IMR-90 (cell line): Measurements from ENCODE around the gene TRDMT1. TPM values are rescaled to one million over a fixed set of nuclear protein-coding genes. Genes with fewer than 3 reads are reported as not detected.

Experiments
- ATAC-seq: fragments of 200-7000 bp; cut with Tn5 transposase; 2 replicates; pipeline ENCODE4 v1.9.1; 2020; ENCODE audit warnings: low read depth, mild to moderate bottlenecking, moderate library complexity
- BruUV-seq: library from RNA; stranded (reverse); fragments of 400-500 nt; replicated peaks from 2 replicates; lab custom pipeline; 2021; lab: Mats Ljungman, UMichigan
- CTCF ChIA-PET: fragments of 300-600 bp; formaldehyde crosslinking; extraction: SDS; loops from one replicate; lab custom pipeline; 2021; ENCODE audit warnings: antibody characterized with exemption; lab: Yijun Ruan, JAX
- POLR2A ChIA-PET: fragments of 300-600 bp; sonication (Branson Sonifier 250); formaldehyde crosslinking; loops from one replicate; lab custom pipeline; 2022; ENCODE audit warnings: antibody characterized with exemption; ENCODE audit not compliant: unreplicated experiment; lab: Charles Lee
- DNase-seq: peaks from one replicate; pipeline ENCODE4 v3.0.0; 2013
- H2AFZ ChIP-seq: replicated peaks from 2 replicates; pipeline ENCODE3; 2013; ENCODE audit warnings: low read length, mild to moderate bottlenecking; ENCODE audit not compliant: poor library complexity
- H2AK5ac ChIP-seq: 2 replicates; pipeline ENCODE4 v1.6.1; 2013; ENCODE audit warnings: low read depth, low read length, inconsistent platforms
- H2AK9ac ChIP-seq: replicated peaks from 2 replicates; pipeline ENCODE3; 2013; ENCODE audit warnings: mild to moderate bottlenecking, low read depth, low read length, moderate library complexity; ENCODE audit not compliant: poor library complexity
- H2BK120ac ChIP-seq: 2 replicates; pipeline ENCODE4 v1.6.1; 2013; ENCODE audit warnings: low read depth, low read length, inconsistent platforms
- H2BK15ac ChIP-seq: 3 replicates; pipeline ENCODE4 v1.6.1; 2013; ENCODE audit warnings: low read depth, low read length, inconsistent platforms
- H2BK20ac ChIP-seq: 2 replicates; pipeline ENCODE4 v1.6.1; 2013; ENCODE audit warnings: low read depth, mild to moderate bottlenecking, inconsistent platforms, low read length, moderate library complexity
- H2BK5ac ChIP-seq: 2 replicates; pipeline ENCODE4 v1.6.1; 2013; ENCODE audit warnings: mild to moderate bottlenecking, low read depth, low read length, inconsistent platforms; ENCODE audit not compliant: poor library complexity, severe bottlenecking
- H3K14ac ChIP-seq: replicated peaks from 2 replicates; pipeline ENCODE4 v1.6.1; 2013; ENCODE audit warnings: low read depth, low read length, inconsistent platforms
- H3K18ac ChIP-seq: 2 replicates; pipeline ENCODE4 v1.6.1; 2013; ENCODE audit warnings: low read depth, low read length, control low read depth
- H3K23ac ChIP-seq: 2 replicates; pipeline ENCODE4 v1.6.1; 2013; ENCODE audit warnings: low read depth, low read length, inconsistent platforms
- H3K27ac ChIP-seq: 2 replicates; pipeline ENCODE4 v1.5.1; 2013; ENCODE audit warnings: mild to moderate bottlenecking, control low read depth, low read length; ENCODE audit not compliant: insufficient read depth
- H3K27me3 ChIP-seq: 2 replicates; pipeline ENCODE4 v1.6.1; 2013; ENCODE audit warnings: low read length; ENCODE audit not compliant: control insufficient read depth, insufficient read depth
- H3K36me3 ChIP-seq: 2 replicates; pipeline ENCODE4 v1.6.1; 2013; ENCODE audit warnings: low read length, mixed read lengths; ENCODE audit not compliant: control insufficient read depth, insufficient read depth
- H3K4ac ChIP-seq: 2 replicates; pipeline ENCODE4 v1.6.1; 2013; ENCODE audit warnings: low read depth, low read length, inconsistent platforms
- H3K4me1 ChIP-seq: 2 replicates; pipeline ENCODE4 v1.6.1; 2013; ENCODE audit warnings: low read length, mixed read lengths; ENCODE audit not compliant: control insufficient read depth, insufficient read depth
- H3K4me2 ChIP-seq: 2 replicates; pipeline ENCODE4 v1.6.1; 2013; ENCODE audit warnings: low read depth, mild to moderate bottlenecking, control low read depth, low read length, moderate library complexity
- H3K4me3 ChIP-seq: 2 replicates; pipeline ENCODE4 v1.5.1; 2013; ENCODE audit warnings: low read depth, mild to moderate bottlenecking, control low read depth, low read length, moderate library complexity; ENCODE audit not compliant: insufficient read depth
- H3K56ac ChIP-seq: 2 replicates; pipeline ENCODE4 v1.6.1; 2013; ENCODE audit warnings: low read length, inconsistent platforms; ENCODE audit not compliant: insufficient read depth; ENCODE audit errors: extremely low read depth
- H3K79me1 ChIP-seq, 2 experiments: 2 replicates each; pipeline ENCODE4 v1.6.1; 2013; ENCODE audit warnings: low read length in 2 of 2, inconsistent platforms in 1 of 2, low read depth in 1 of 2
- H3K9ac ChIP-seq: 2 replicates; pipeline ENCODE4 v1.6.1; 2013; ENCODE audit warnings: low read depth, low read length, control low read depth
- H3K9me1 ChIP-seq: 2 replicates; pipeline ENCODE4 v1.6.1; 2013; ENCODE audit warnings: low read length, inconsistent platforms; ENCODE audit not compliant: insufficient read depth
- H3K9me3 ChIP-seq: 2 replicates; pipeline ENCODE4 v1.6.1; 2013; ENCODE audit warnings: low read length; ENCODE audit not compliant: control insufficient read depth, insufficient read depth
- H4K20me1 ChIP-seq: 2 replicates; pipeline ENCODE4 v1.6.1; 2013; ENCODE audit warnings: low read length, inconsistent platforms; ENCODE audit not compliant: insufficient read depth
- H4K5ac ChIP-seq: 2 replicates; pipeline ENCODE4 v1.6.1; 2013; ENCODE audit warnings: mild to moderate bottlenecking, low read depth, low read length, control low read depth
- H4K8ac ChIP-seq, 2 experiments: 2 replicates each; pipeline ENCODE4 v1.6.1; 2013; ENCODE audit warnings: low read depth in 2 of 2, low read length in 2 of 2, control low read depth in 1 of 2, inconsistent platforms in 1 of 2
- H4K91ac ChIP-seq: 2 replicates; pipeline ENCODE4 v1.6.1; 2013; ENCODE audit warnings: low read depth, low read length, inconsistent platforms; ENCODE audit not compliant: insufficient read depth
- BHLHE40 ChIP-seq: fragments of 150-350 bp; IDR thresholded peaks from 2 replicates; pipeline ENCODE4 v1.6.1; 2016; ENCODE audit warnings: mild to moderate bottlenecking, low read depth, low read length
- CEBPB ChIP-seq: IDR thresholded peaks from 2 replicates; pipeline ENCODE4 v1.6.1; 2012; ENCODE audit warnings: low read depth, low read length, improper control_type of control experiment
- CHD1 ChIP-seq: IDR thresholded peaks from 2 replicates; pipeline ENCODE4 v1.6.1; 2012; ENCODE audit warnings: low read depth, low read length, improper control_type of control experiment
- CTCF ChIP-seq: conservative IDR thresholded peaks from 2 replicates; pipeline ENCODE4 v1.5.1; 2012; ENCODE audit warnings: mild to moderate bottlenecking, low read depth, low read length, improper control_type of control experiment
- MAFK ChIP-seq: IDR thresholded peaks from 2 replicates; pipeline ENCODE4 v1.6.1; 2012; ENCODE audit warnings: low read depth, low read length, improper control_type of control experiment
- MAZ ChIP-seq: IDR thresholded peaks from 2 replicates; pipeline ENCODE4 v1.6.1; 2012; ENCODE audit warnings: low read depth, mild to moderate bottlenecking, low read length, improper control_type of control experiment, moderate library complexity, borderline replicate concordance
- RAD21 ChIP-seq: IDR thresholded peaks from 2 replicates; pipeline ENCODE4 v1.6.1; 2012; ENCODE audit warnings: low read length, improper control_type of control experiment
- RCOR1 ChIP-seq: IDR thresholded peaks from 2 replicates; pipeline ENCODE4 v1.6.1; 2012; ENCODE audit warnings: mild to moderate bottlenecking, low read length, improper control_type of control experiment; ENCODE audit not compliant: insufficient replicate concordance
- SMC3 ChIP-seq: fragments of 150-350 bp; IDR thresholded peaks from 2 replicates; pipeline ENCODE4 v1.6.1; 2016; ENCODE audit warnings: low read depth, mild to moderate bottlenecking, antibody characterized with exemption, low read length, moderate library complexity
- USF2 ChIP-seq: fragments of 150-350 bp; IDR thresholded peaks from 2 replicates; pipeline ENCODE4 v1.6.1; 2017; ENCODE audit warnings: mild to moderate bottlenecking, antibody characterized with exemption, low read length, low read depth
- dilution Hi-C: fragments of 300-500 bp; cut with HindIII; formaldehyde crosslinking; loops from one replicate; pipeline ENCODE4 v1.14.3; 2018; ENCODE audit warnings: low sequenced_read_pairs; ENCODE audit not compliant: unreplicated experiment
- in situ Hi-C: fragments of 300-500 bp; cut with MboI; formaldehyde crosslinking; loops from 3 replicates; pipeline ENCODE4 v1.14.3; 2019; ENCODE audit warnings: low sequenced_read_pairs, inconsistent platforms, mixed read lengths
- intact Hi-C: fragments of 100-400 bp; cut with micrococcal nuclease; formaldehyde crosslinking; loops from 2 replicates; pipeline ENCODE4 v1.10.0; 2022
- polyA plus RNA-seq, 3 experiments: library from polyadenylated mRNA; depleted of rRNA; stranded (reverse); fragments of >200 nt; gene quantifications; 2 replicates each; pipeline ENCODE4 v1.2.3, GENCODE V29; 2012; ENCODE audit warnings: low replicate concordance in 1 of 3
- total RNA-seq: library from RNA; depleted of rRNA; stranded (reverse); fragments of >200 nt; gene quantifications from 2 replicates; pipeline ENCODE4 v1.2.3, GENCODE V29; 2012

TRDMT1 gene
- total and polyA plus RNA-seq, 2 of the 4 experiments (the other 2 are of a cell fraction): 2.1 to 4.7 TPM

GRCh38 chr10:17155826-17156225, 45.6 kb downstream of the TRDMT1 start:
- H3K14ac ChIP-seq: no peak overlapping the region
- no peak overlapping the region for H2AK9ac ChIP-seq
- no peaks in the 10 kb centered on the region; a peak in 1 of 4 replicates for H3K79me1 ChIP-seq
- H3K56ac ChIP-seq: no peak overlapping the region
- 0 out of 2 replicates have a peak, but pooled peaks cover 2% of the 10 kb centered on the region for H3K4me1 ChIP-seq
- in situ Hi-C loops: no loop called here
- peaks cover 3% of the 10 kb centered on the region for H3K9me1 ChIP-seq
- no peak for DNase-seq
- H3K27ac ChIP-seq: no peak overlapping the region
- no peak overlapping the region for H3K9ac ChIP-seq
- no peak for ATAC-seq
- no peak overlapping the region for H2AFZ ChIP-seq
- dilution Hi-C loops: no loop called here
- BruUV-seq: no TSS peak
- H2BK5ac ChIP-seq: no peak overlapping the region
- H3K18ac ChIP-seq: no peak overlapping the region
- ChIA-PET CTCF (interaction anchor here (0.5 kb wide), 1 partner anchor 1994 kb away, joined by 6 read pairs; no protein-coding TSS in a partner anchor), POLR2A (no interaction called here)
- H4K91ac ChIP-seq: no peak overlapping the region
- no peak overlapping the region for H2BK15ac ChIP-seq
- H2BK120ac ChIP-seq: no peak overlapping the region
- no peaks in the 10 kb centered on the region for H4K20me1 ChIP-seq
- H2BK20ac ChIP-seq: no peak overlapping the region
- H3K36me3 ChIP-seq: peaks cover 2% of the 10 kb centered on the region; the same call in 1 of the 2 replicates
- H3K27me3 ChIP-seq: no peaks in the 10 kb centered on the region
- H3K23ac ChIP-seq: no peak overlapping the region
- no peak overlapping the region for H2AK5ac ChIP-seq
- TF ChIP-seq MAFK (no peak), SMC3 (no peak), RAD21 (no peak), BHLHE40 (no peak), CHD1 (no peak), RCOR1 (no peak), CTCF (no peak), USF2 (no peak), CEBPB (no peak), MAZ (no peak)
- H3K4me2 ChIP-seq: no peak overlapping the region
- intact Hi-C loops: no loop called here
- no peaks in the 10 kb centered on the region for H3K9me3 ChIP-seq
- H4K8ac ChIP-seq: no peak overlapping the region
- H4K5ac ChIP-seq: no peak overlapping the region
- H3K4me3 ChIP-seq: no peak overlapping the region
- no peak overlapping the region for H3K4ac ChIP-seq
